H1 (cell line): ENCODE measurements around the gene CASTOR1. TPM values are rescaled to one million over a fixed set of nuclear protein-coding genes. Genes with fewer than 3 reads are reported as not detected.

Experiments
- CEBPB ChIP-seq: IDR thresholded peaks from 2 replicates; pipeline ENCODE4 v1.6.1; 2012; ENCODE audit warnings: low read depth, low read length
- EZH2 ChIP-seq: fragments of 200-600 bp; sonication (generic); IDR thresholded peaks from 2 replicates; pipeline ENCODE4 v1.7.1; 2012; ENCODE audit warnings: low read depth, mild to moderate bottlenecking, moderate library complexity, low read length, inconsistent platforms; ENCODE audit not compliant: severe bottlenecking
- JUN ChIP-seq: IDR thresholded peaks from 2 replicates; pipeline ENCODE4 v1.6.1; 2011; ENCODE audit warnings: low read depth, mild to moderate bottlenecking, improper control_type of control experiment, low read length
- RFX5 ChIP-seq: IDR thresholded peaks from 2 replicates; pipeline ENCODE4 v1.6.1; 2011; ENCODE audit warnings: low read depth, low read length, improper control_type of control experiment, borderline replicate concordance
- RXRA ChIP-seq: IDR thresholded peaks from 2 replicates; pipeline ENCODE4 v1.6.1; 2011; ENCODE audit warnings: low read depth, mild to moderate bottlenecking, low read length, moderate library complexity; ENCODE audit not compliant: insufficient read depth
- polyA plus RNA-seq, 7 experiments: library from polyadenylated mRNA; depleted of rRNA in 3 of 7; stranded (reverse) in 5 of 7; unstranded in 2 of 7; fragments of >200 nt in 5 of 7; fragments of 200-250 nt in 2 of 7; gene quantifications; 1 replicate in 5 of 7; 2 replicates in 1 of 7; 4 replicates in 1 of 7; pipeline versions ENCODE4 v1.2.1 to v1.2.3, GENCODE V29; 2011 to 2013; ENCODE audit warnings: missing spikeins in 2 of 7, mixed read lengths in 2 of 7
- total RNA-seq: library from RNA; stranded (reverse); fragmentation: NEBNext Ultra II Directional; extraction: Animal tissue kit (Norgen Biotek cat#: 25700); gene quantifications from 2 replicates; pipeline ENCODE4 v1.2.1, GENCODE V29; 2021

The CASTOR1 gene
- total and polyA plus RNA-seq, 2 of the 8 experiments (the other 6 are each of a cell fraction or from before 2014, with no cell fraction given): 10.3 to 36.0 TPM

DNA sequence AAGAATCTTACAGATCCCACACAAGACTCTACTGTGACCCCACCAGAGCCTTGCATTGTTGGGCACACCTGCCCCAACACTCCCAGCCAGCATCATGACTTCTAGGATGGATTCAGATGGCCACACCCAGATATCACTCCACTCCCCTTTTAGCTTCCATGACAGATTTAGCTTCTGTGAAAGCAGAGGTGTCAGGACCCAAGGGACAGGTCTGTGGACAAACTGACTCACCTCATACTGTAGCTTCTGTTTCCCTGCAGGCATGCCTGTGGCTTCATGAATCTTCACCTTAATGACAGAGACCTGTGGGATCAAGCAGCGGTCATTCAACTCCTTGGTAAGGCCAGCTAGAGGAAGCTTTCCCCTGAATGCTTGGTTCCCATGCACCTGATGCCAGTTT, 45.9 kb upstream of the CASTOR1 start (continued):
- TF ChIP-seq RXRA: no peak
- TF ChIP-seq CEBPB: no peak
- no peak for TF ChIP-seq JUN
- TF ChIP-seq EZH2: no peak
- no peak for TF ChIP-seq RFX5
